HAP-1 (cell line): ENCODE data around the gene PDE8B.

Experiments
- DNase-seq, 2 experiments: peaks; one replicate each; pipeline ENCODE4 v3.0.0-alpha.2; 2016 to 2020; ENCODE audit warnings: low spot score in 2 of 2
- H3K27me3 ChIP-seq: fragments of 250-450 bp; sonication (Bioruptor Pico); 2 replicates; pipeline ENCODE4 v1.5.1; 2020; ENCODE audit warnings: low read depth, mild to moderate bottlenecking, moderate library complexity
- H3K36me3 ChIP-seq: fragments of 250-450 bp; sonication (Bioruptor Pico); replicated peaks from 2 replicates; pipeline ENCODE4 v1.5.1; 2020; ENCODE audit warnings: mild to moderate bottlenecking
- H3K4me1 ChIP-seq: fragments of 250-450 bp; sonication (Bioruptor Pico); 2 replicates; pipeline ENCODE4 v1.5.1; 2020; ENCODE audit warnings: mild to moderate bottlenecking
- H3K4me3 ChIP-seq: fragments of 250-450 bp; sonication (Bioruptor Pico); 2 replicates; pipeline ENCODE4 v1.5.1; 2020; ENCODE audit warnings: mild to moderate bottlenecking, moderate library complexity
- H3K9me3 ChIP-seq: fragments of 250-450 bp; sonication (Bioruptor Pico); 2 replicates; pipeline ENCODE4 v1.5.1; 2020; ENCODE audit warnings: mild to moderate bottlenecking, moderate library complexity
- in situ Hi-C: fragments of 300-500 bp; cut with MboI; formaldehyde crosslinking; loops from 3 replicates; pipeline ENCODE4 v1.14.3; 2020; ENCODE audit warnings: low sequenced_read_pairs, inconsistent platforms, mixed read lengths

Gene PDE8B

GRCh38 chr5:77230727-77231470 lies 20.4 kb downstream of the PDE8B start:
- no peak overlapping the region for H3K4me3 ChIP-seq
- H3K27me3 ChIP-seq: peaks cover 12% of the 10 kb centered on the region
- H3K4me1 ChIP-seq: no peaks in the 10 kb centered on the region
- H3K9me3 ChIP-seq: no peaks in the 10 kb centered on the region
- no peaks in the 10 kb centered on the region for H3K36me3 ChIP-seq
- in situ Hi-C loops: no loop called here
- no peak for DNase-seq

- Histone ChIP-seq H3K27me3 (peaks cover 12% of the 10 kb centered on the region), H3K4me3 (no peak overlapping the region), H3K36me3 (no peaks in the 10 kb centered on the region), H3K4me1 (no peaks in the 10 kb centered on the region), H3K9me3 (no peaks in the 10 kb centered on the region)
- DNase-seq: no peak
- in situ Hi-C loops: no loop called here
Measured at GRCh38 chr5:77231471-77232138, 21.1 kb downstream of the PDE8B start.

- peaks cover 12% of the 10 kb centered on the region for H3K27me3 ChIP-seq
- no peak for DNase-seq
- in situ Hi-C loops: no loop called here
- H3K36me3 ChIP-seq: no peaks in the 10 kb centered on the region
- no peak overlapping the region for H3K4me3 ChIP-seq
- no peaks in the 10 kb centered on the region for H3K4me1 ChIP-seq
- H3K9me3 ChIP-seq: no peaks in the 10 kb centered on the region
Measured at GRCh38 chr5:77232574-77233358, 22.3 kb downstream of the PDE8B start.

- no peak for DNase-seq
- H3K9me3 ChIP-seq: no peaks in the 10 kb centered on the region
- H3K27me3 ChIP-seq: peaks cover 4% of the 10 kb centered on the region; the same call in 1 of the 2 replicates
- no peak overlapping the region for H3K4me3 ChIP-seq
- H3K4me1 ChIP-seq: no peaks in the 10 kb centered on the region
- H3K36me3 ChIP-seq: no peaks in the 10 kb centered on the region
- in situ Hi-C loops: no loop called here
Measured at GRCh38 chr5:77235846-77236721, 25.6 kb downstream of the PDE8B start.

GRCh38 chr5:77239126-77239741 lies 28.8 kb downstream of the PDE8B start:
- no peaks in the 10 kb centered on the region for H3K9me3 ChIP-seq
- H3K4me3 ChIP-seq: no peak overlapping the region
- peak; percentile 12 to 14 for DNase-seq
- H3K36me3 ChIP-seq: no peaks in the 10 kb centered on the region
- in situ Hi-C loops: no loop called here
- 0 out of 2 replicates have a peak, but pooled peaks cover 3% of the 10 kb centered on the region for H3K27me3 ChIP-seq
- no peaks in the 10 kb centered on the region for H3K4me1 ChIP-seq

- 0 out of 2 replicates have a peak, but pooled peaks cover 3% of the 10 kb centered on the region for H3K27me3 ChIP-seq
- in situ Hi-C loops: no loop called here
- H3K4me1 ChIP-seq: no peaks in the 10 kb centered on the region
- no peak overlapping the region for H3K4me3 ChIP-seq
- DNase-seq: no peak
- no peaks in the 10 kb centered on the region for H3K9me3 ChIP-seq
- H3K36me3 ChIP-seq: no peaks in the 10 kb centered on the region
Measured at GRCh38 chr5:77241444-77241843, 31.0 kb downstream of the PDE8B start.

- no peak for DNase-seq
- Histone ChIP-seq H3K27me3 (peaks cover 4% of the 10 kb centered on the region), H3K9me3 (no peaks in the 10 kb centered on the region), H3K36me3 (no peaks in the 10 kb centered on the region), H3K4me1 (no peaks in the 10 kb centered on the region), H3K4me3 (no peak overlapping the region)
- in situ Hi-C loops: no loop called here
Measured at GRCh38 chr5:77249475-77249874, 39.0 kb downstream of the PDE8B start.

- H3K27me3 ChIP-seq: peaks cover 7% of the 10 kb centered on the region
- H3K36me3 ChIP-seq: no peaks in the 10 kb centered on the region
- DNase-seq: no peak
- H3K9me3 ChIP-seq: no peaks in the 10 kb centered on the region
- H3K4me3 ChIP-seq: no peak overlapping the region
- no peaks in the 10 kb centered on the region for H3K4me1 ChIP-seq
- in situ Hi-C loops: no loop called here
Measured at GRCh38 chr5:77250021-77250420, 39.5 kb downstream of the PDE8B start.

GRCh38 chr5:77251921-77252320 lies 41.4 kb downstream of the PDE8B start:
- no peaks in the 10 kb centered on the region for H3K36me3 ChIP-seq
- no peaks in the 10 kb centered on the region for H3K4me1 ChIP-seq
- in situ Hi-C loops: no loop called here
- no peaks in the 10 kb centered on the region for H3K9me3 ChIP-seq
- H3K4me3 ChIP-seq: no peak overlapping the region
- DNase-seq: no peak
- H3K27me3 ChIP-seq: peaks cover 12% of the 10 kb centered on the region

- H3K4me1 ChIP-seq: no peaks in the 10 kb centered on the region
- DNase-seq: no peak
- in situ Hi-C loops: no loop called here
- no peak overlapping the region for H3K4me3 ChIP-seq
- peaks cover 22% of the 10 kb centered on the region for H3K27me3 ChIP-seq
- no peaks in the 10 kb centered on the region for H3K36me3 ChIP-seq
- H3K9me3 ChIP-seq: no peaks in the 10 kb centered on the region
Measured at GRCh38 chr5:77255617-77256016, 45.1 kb downstream of the PDE8B start.

- H3K9me3 ChIP-seq: no peaks in the 10 kb centered on the region
- no peaks in the 10 kb centered on the region for H3K36me3 ChIP-seq
- in situ Hi-C loops: no loop called here
- H3K4me1 ChIP-seq: no peaks in the 10 kb centered on the region
- DNase-seq: no peak
- no peak overlapping the region for H3K4me3 ChIP-seq
- H3K27me3 ChIP-seq: peaks cover 26% of the 10 kb centered on the region
Measured at GRCh38 chr5:77256406-77256805, 45.9 kb downstream of the PDE8B start.

- DNase-seq: no peak
- Histone ChIP-seq H3K4me1 (no peaks in the 10 kb centered on the region), H3K4me3 (no peak overlapping the region), H3K9me3 (no peaks in the 10 kb centered on the region), H3K36me3 (no peaks in the 10 kb centered on the region), H3K27me3 (peaks cover 28% of the 10 kb centered on the region)
- in situ Hi-C loops: no loop called here
Measured at GRCh38 chr5:77258652-77259051, 48.2 kb downstream of the PDE8B start.

GRCh38 chr5:77259476-77259875 lies 49.0 kb downstream of the PDE8B start:
- Histone ChIP-seq H3K9me3 (no peaks in the 10 kb centered on the region), H3K4me3 (no peak overlapping the region), H3K27me3 (peaks cover 24% of the 10 kb centered on the region), H3K4me1 (no peaks in the 10 kb centered on the region), H3K36me3 (no peaks in the 10 kb centered on the region)
- DNase-seq: no peak
- in situ Hi-C loops: no loop called here
